ENCODE measurements around the gene GUCY1A1.

GRCh38 chr4:155724731-155725130, 58.1 kb downstream of the GUCY1A1 start:
- TF ChIP-seq ISL1 (CRISPR knock-in tag; IDR thresholded peaks at IDR 0.05) (no peak), CSDC2 (CRISPR knock-in tag; IDR thresholded peaks at IDR 0.05) (no peak)

All from SK-N-SH treated with all-trans-retinoic acid at 6 μM for 48 hours (cell line).